ENCODE results near the gene VPS37B. TPM values are rescaled to one million over a fixed set of nuclear protein-coding genes. Genes with fewer than 3 reads are reported as not detected.

Gene VPS37B
- polyA plus RNA-seq, 1 of the 3 experiments (the other 2 are of a cell fraction), result 41.1 TPM

DNA sequence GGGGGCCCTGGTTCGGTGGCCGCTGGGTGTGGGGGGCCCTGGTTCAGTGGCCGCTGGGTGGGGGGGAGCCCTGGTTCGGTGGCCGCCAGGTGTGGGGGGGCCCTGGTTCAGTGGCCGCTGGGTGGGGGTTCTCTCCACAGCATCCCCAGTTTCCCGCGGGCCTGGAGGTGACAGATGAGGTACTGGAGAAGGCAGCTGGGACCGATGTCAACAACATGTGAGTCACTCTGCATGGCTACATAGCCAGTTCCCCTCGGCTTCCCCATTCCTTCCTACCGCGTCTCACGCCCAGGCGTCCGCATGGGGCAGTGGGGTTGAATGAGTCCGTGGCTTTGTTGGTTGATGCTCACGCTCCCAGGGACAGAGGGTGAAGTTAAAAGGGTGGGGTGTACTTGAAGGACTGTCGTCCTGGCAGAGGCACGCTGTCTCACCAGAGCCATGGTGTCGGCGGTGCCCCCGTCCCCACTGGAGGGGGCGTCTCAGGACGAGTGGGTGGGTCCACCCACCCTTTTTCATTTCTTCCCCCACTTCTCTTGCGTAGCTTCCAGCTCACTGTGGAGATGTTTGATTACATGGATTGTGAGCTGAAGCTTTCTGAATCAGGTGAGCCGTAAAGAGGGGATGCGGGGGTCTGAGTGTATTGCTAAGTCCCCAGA, 45.1 kb downstream of the VPS37B start:
- no peaks in the 10 kb centered on the region for H4K20me1 ChIP-seq (ENCODE audit: insufficient read depth)
- H3K4me1 ChIP-seq (ENCODE audit: control insufficient read depth in 1 of 2, insufficient read depth in 2 of 2, low read depth in 1 of 2, low read length in 1 of 2), result peaks cover 10 to 28% of the 10 kb centered on the region in 2 experiments; a peak in 2 of 4 replicates
- ChIA-PET CTCF (interaction anchor here (1.0 to 1.8 kb wide), 3 partner anchors 58 to 102 kb away, joined by 3 to 5 read pairs (median 3); no protein-coding TSS in a partner anchor), POLR2A (interaction anchor here (0.6 kb wide), 1 partner anchor 250 kb away, joined by 3 read pairs; no protein-coding TSS in a partner anchor)
- no peak overlapping the region for H3K4me2 ChIP-seq
- H3K9ac ChIP-seq, result no peak overlapping the region
- H3K9me2 ChIP-seq, result no peaks in the 10 kb centered on the region
- peak; percentile 30 for DNase-seq
- H3F3A ChIP-seq (replicated peaks; ENCODE audit: insufficient read depth), result peaks cover 9% of the 10 kb centered on the region
- no peak overlapping the region for H3K27ac ChIP-seq (ENCODE audit: low read depth in 2 of 2, low read length in 1 of 2)
- H3K4me3 ChIP-seq (ENCODE audit: low read depth in 2 of 2, low read length in 1 of 2), result no peak overlapping the region
- no peaks in the 10 kb centered on the region for H3K27me3 ChIP-seq (ENCODE audit: insufficient read depth)
- no peaks in the 10 kb centered on the region for H3K79me2 ChIP-seq (ENCODE audit: insufficient read depth)
- WGBS (ENCODE audit: low lambda C conversion rate), result 91% methylated on average over 21 of the region's 27 CpGs
- H3K36me3 ChIP-seq (replicated peaks in 1 of 2; ENCODE audit: control insufficient read depth in 1 of 2, insufficient read depth in 2 of 2, low read length in 1 of 2), result no peaks in the 10 kb centered on the region
- TF ChIP-seq RFX5 (IDR thresholded peaks at IDR 0.05; ENCODE audit: low read length) (no peak), GATA2 (CRISPR knock-in tag; IDR thresholded peaks at IDR 0.05) (no peak), MEF2A (IDR thresholded peaks at IDR 0.05; ENCODE audit: borderline replicate concordance, low read depth) (no peak), EP300 (IDR thresholded peaks at IDR 0.05; ENCODE audit: borderline replicate concordance in 1 of 2, low read depth in 1 of 2, low read length in 1 of 2) (no peak), TCF12 (IDR thresholded peaks at IDR 0.05) (no peak), EZH2phosphoT487 (IDR thresholded peaks at IDR 0.05; ENCODE audit: borderline replicate concordance, low read depth) (no peak), RXRA (IDR thresholded peaks at IDR 0.05; ENCODE audit: borderline replicate concordance, low read depth) (no peak), ELF1 (IDR thresholded peaks at IDR 0.05) (no peak)
- TF ChIP-seq, protein P1, sequence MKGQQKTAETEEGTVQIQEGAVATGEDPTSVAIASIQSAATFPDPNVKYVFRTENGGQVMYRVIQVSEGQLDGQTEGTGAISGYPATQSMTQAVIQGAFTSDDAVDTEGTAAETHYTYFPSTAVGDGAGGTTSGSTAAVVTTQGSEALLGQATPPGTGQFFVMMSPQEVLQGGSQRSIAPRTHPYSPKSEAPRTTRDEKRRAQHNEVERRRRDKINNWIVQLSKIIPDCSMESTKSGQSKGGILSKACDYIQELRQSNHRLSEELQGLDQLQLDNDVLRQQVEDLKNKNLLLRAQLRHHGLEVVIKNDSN (IDR thresholded peaks at IDR 0.05; ENCODE audit: borderline replicate concordance, low read depth), result no peak
- TF ChIP-seq, protein P2, sequence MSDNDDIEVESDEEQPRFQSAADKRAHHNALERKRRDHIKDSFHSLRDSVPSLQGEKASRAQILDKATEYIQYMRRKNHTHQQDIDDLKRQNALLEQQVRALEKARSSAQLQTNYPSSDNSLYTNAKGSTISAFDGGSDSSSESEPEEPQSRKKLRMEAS (IDR thresholded peaks at IDR 0.05; ENCODE audit: low read depth), result no peak
- TF ChIP-seq, protein P3, sequence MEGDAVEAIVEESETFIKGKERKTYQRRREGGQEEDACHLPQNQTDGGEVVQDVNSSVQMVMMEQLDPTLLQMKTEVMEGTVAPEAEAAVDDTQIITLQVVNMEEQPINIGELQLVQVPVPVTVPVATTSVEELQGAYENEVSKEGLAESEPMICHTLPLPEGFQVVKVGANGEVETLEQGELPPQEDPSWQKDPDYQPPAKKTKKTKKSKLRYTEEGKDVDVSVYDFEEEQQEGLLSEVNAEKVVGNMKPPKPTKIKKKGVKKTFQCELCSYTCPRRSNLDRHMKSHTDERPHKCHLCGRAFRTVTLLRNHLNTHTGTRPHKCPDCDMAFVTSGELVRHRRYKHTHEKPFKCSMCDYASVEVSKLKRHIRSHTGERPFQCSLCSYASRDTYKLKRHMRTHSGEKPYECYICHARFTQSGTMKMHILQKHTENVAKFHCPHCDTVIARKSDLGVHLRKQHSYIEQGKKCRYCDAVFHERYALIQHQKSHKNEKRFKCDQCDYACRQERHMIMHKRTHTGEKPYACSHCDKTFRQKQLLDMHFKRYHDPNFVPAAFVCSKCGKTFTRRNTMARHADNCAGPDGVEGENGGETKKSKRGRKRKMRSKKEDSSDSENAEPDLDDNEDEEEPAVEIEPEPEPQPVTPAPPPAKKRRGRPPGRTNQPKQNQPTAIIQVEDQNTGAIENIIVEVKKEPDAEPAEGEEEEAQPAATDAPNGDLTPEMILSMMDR (IDR thresholded peaks at IDR 0.05), result no peak
- no peaks in the 10 kb centered on the region for H3K9me3 ChIP-seq
- no peak overlapping the region for H2AFZ ChIP-seq (ENCODE audit: low read depth)

DNA sequence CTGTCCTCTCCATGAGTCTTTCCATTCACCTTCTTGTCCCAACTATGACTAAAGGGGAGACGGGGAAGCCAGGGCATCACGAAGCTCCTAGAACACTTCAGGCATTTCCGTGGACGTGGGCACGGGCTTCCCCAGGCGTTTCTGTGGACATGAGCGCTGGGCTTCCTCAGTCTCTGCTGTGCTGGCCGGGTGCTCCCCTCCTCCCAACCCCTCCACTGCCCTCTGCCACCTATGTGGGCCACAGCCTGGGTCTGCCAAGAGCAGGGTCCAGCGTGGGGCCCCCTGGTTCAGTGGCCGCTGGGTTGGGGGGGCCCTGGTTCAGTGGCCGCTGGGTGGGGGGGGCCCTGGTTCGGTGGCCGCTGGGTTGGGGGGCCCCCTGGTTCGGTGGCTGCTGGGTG, 45.9 kb downstream of the VPS37B start:
- H3F3A ChIP-seq (replicated peaks; ENCODE audit: insufficient read depth), result peaks cover 9% of the 10 kb centered on the region
- H2AFZ ChIP-seq (ENCODE audit: low read depth), result no peak overlapping the region
- H3K27me3 ChIP-seq (ENCODE audit: insufficient read depth), result no peaks in the 10 kb centered on the region
- ChIA-PET CTCF (interaction anchor here (1.8 to 6.5 kb wide), 2 partner anchors 10 to 102 kb away, joined by 5 to 45 read pairs; no protein-coding TSS in a partner anchor), POLR2A (no interaction called here)
- H3K4me2 ChIP-seq, result no peak overlapping the region
- H3K36me3 ChIP-seq (replicated peaks in 1 of 2; ENCODE audit: control insufficient read depth in 1 of 2, insufficient read depth in 2 of 2, low read length in 1 of 2), result no peaks in the 10 kb centered on the region
- no peaks in the 10 kb centered on the region for H3K9me2 ChIP-seq
- no peak overlapping the region for H3K27ac ChIP-seq (ENCODE audit: low read depth in 2 of 2, low read length in 1 of 2)
- DNase-seq, result peak; percentile 31
- 89% methylated on average over 8 of the region's 14 CpGs for WGBS (ENCODE audit: low lambda C conversion rate)
- TF ChIP-seq RAD21 (IDR thresholded peaks at IDR 0.05; ENCODE audit: low read length), result no peak
- no peak for TF ChIP-seq SIN3A (IDR thresholded peaks at IDR 0.05; ENCODE audit: borderline replicate concordance, low read depth, low read length)
- TF ChIP-seq, protein P4, sequence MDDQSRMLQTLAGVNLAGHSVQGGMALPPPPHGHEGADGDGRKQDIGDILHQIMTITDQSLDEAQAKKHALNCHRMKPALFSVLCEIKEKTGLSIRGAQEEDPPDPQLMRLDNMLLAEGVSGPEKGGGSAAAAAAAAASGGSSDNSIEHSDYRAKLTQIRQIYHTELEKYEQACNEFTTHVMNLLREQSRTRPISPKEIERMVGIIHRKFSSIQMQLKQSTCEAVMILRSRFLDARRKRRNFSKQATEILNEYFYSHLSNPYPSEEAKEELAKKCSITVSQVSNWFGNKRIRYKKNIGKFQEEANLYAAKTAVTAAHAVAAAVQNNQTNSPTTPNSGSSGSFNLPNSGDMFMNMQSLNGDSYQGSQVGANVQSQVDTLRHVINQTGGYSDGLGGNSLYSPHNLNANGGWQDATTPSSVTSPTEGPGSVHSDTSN (IDR thresholded peaks at IDR 0.05), result no peak
- TF ChIP-seq ELF1 (IDR thresholded peaks at IDR 0.05), result no peak
- TF ChIP-seq, protein P3 (IDR thresholded peaks at IDR 0.05), result no peak
- H3K4me3 ChIP-seq (ENCODE audit: low read depth in 2 of 2, low read length in 1 of 2), result no peak overlapping the region
- H3K4me1 ChIP-seq (ENCODE audit: control insufficient read depth in 1 of 2, insufficient read depth in 2 of 2, low read depth in 1 of 2, low read length in 1 of 2), result peaks cover 10 to 36% of the 10 kb centered on the region in 2 experiments; a peak in 2 of 4 replicates
- no peaks in the 10 kb centered on the region for H4K20me1 ChIP-seq (ENCODE audit: insufficient read depth)
- H3K9me3 ChIP-seq, result no peaks in the 10 kb centered on the region
- H3K79me2 ChIP-seq (ENCODE audit: insufficient read depth), result no peaks in the 10 kb centered on the region
- H3K9ac ChIP-seq, result no peak overlapping the region

Data from SK-N-SH (cell line).